ENCODE measurements around the gene CCNJL.
"Not testable (repeated sequence)": the region's sequence is repeated elsewhere in the genome, so short reads cannot be mapped to it uniquely, and the experiment has no call there.

CCNJL gene

DNA sequence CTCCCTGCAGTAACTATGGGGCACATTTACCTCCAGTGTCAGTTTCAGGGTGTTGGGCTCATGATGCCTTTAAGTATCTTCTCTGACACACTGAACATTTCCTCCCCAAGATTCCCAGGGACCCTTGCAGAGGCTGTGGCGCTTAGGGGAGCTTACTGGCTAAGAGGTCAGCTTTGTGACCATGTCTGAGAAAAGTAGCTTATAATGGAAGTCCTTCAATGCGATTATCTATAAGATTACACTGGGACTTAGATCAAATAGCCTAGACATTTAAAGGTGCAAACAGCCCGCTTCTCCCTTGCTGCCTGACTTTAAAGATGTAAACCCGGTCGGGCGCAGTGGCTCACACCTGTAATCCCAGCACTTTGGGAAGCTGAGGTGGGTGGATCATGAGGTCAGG lies 57.7 kb downstream of the CCNJL start:
- Histone ChIP-seq H3K9ac (ENCODE audit: low read depth in 1 of 2, low read length in 2 of 2) (no peak overlapping the region), H3K4me1 (ENCODE audit: control insufficient read depth in 1 of 2, insufficient read depth in 2 of 2, low read length in 2 of 2) (no peaks in the 10 kb centered on the region), H3K9me3 (ENCODE audit: control insufficient read depth in 1 of 2, low read length in 2 of 2) (no peaks in the 10 kb centered on the region), H3K27ac (ENCODE audit: low read depth, low read length) (no peak overlapping the region), H3K27me3 (ENCODE audit: control insufficient read depth in 1 of 2, insufficient read depth in 2 of 2, low read length in 2 of 2) (no peaks in the 10 kb centered on the region), H3K4me3 (ENCODE audit: low read depth in 1 of 2, low read length in 2 of 2) (no peak overlapping the region), H3K36me3 (ENCODE audit: control insufficient read depth in 1 of 2, insufficient read depth in 2 of 2, low read length in 2 of 2) (peaks cover 0 to 9% of the 10 kb centered on the region in 2 donors)

DNA sequence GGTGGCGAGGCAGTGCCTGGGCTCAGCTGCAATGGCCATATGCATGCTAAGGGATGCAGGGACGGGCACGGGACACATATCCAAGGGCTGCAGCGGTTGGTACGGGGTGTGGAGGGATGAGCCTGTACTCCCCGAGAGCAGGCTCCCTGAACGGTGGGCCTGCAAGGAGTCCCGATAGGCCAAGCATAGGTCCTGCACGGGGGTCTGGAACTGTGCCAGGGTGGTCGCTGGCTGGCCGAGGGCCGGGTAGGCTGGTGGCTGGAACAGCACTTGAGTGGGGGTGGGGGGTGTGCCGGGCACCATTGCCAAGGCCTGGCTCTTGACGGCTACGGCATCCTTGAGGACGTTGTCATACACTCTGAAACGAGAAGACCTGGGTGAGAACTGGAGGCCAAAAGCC lies 58.9 kb downstream of the CCNJL start:
- H3K9me3 ChIP-seq (ENCODE audit: control insufficient read depth in 1 of 2, low read length in 2 of 2) = no peaks in the 10 kb centered on the region
- H3K9ac ChIP-seq (ENCODE audit: low read depth in 1 of 2, low read length in 2 of 2) = no peak overlapping the region
- no peak overlapping the region for H3K27ac ChIP-seq (ENCODE audit: low read depth, low read length)
- no peaks in the 10 kb centered on the region for H3K27me3 ChIP-seq (ENCODE audit: control insufficient read depth in 1 of 2, insufficient read depth in 2 of 2, low read length in 2 of 2)
- H3K4me1 ChIP-seq (ENCODE audit: control insufficient read depth in 1 of 2, insufficient read depth in 2 of 2, low read length in 2 of 2) = no peaks in the 10 kb centered on the region
- no peak overlapping the region for H3K4me3 ChIP-seq (ENCODE audit: low read depth in 1 of 2, low read length in 2 of 2)
- H3K36me3 ChIP-seq (ENCODE audit: control insufficient read depth in 1 of 2, insufficient read depth in 2 of 2, low read length in 2 of 2) = peaks cover 0 to 9% of the 10 kb centered on the region in 2 donors

DNA sequence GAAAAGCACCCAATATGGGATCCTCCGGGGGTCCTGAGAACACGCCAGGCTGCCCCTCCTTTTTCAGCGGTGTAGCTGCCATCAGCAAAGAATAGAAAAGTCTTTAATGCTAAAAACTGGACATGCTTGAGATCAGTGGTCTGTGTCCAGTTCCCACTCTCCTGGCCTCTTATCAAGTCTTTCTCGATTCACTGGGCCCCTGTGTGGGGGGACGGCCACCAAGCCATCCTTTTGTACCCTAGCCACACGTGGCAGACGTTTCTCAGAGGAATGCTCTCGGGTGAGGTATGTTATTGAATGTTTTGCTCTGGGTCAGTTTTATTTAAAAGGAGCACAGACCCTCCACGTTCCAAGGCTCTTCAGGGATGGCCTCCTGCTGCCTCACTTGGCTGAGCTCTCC lies 59.4 kb downstream of the CCNJL start:
- no peaks in the 10 kb centered on the region for H3K27me3 ChIP-seq (ENCODE audit: control insufficient read depth in 1 of 2, insufficient read depth in 2 of 2, low read length in 2 of 2)
- peaks cover 0 to 9% of the 10 kb centered on the region in 2 donors for H3K36me3 ChIP-seq (ENCODE audit: control insufficient read depth in 1 of 2, insufficient read depth in 2 of 2, low read length in 2 of 2)
- H3K4me1 ChIP-seq (ENCODE audit: control insufficient read depth in 1 of 2, insufficient read depth in 2 of 2, low read length in 2 of 2) = no peaks in the 10 kb centered on the region

DNA sequence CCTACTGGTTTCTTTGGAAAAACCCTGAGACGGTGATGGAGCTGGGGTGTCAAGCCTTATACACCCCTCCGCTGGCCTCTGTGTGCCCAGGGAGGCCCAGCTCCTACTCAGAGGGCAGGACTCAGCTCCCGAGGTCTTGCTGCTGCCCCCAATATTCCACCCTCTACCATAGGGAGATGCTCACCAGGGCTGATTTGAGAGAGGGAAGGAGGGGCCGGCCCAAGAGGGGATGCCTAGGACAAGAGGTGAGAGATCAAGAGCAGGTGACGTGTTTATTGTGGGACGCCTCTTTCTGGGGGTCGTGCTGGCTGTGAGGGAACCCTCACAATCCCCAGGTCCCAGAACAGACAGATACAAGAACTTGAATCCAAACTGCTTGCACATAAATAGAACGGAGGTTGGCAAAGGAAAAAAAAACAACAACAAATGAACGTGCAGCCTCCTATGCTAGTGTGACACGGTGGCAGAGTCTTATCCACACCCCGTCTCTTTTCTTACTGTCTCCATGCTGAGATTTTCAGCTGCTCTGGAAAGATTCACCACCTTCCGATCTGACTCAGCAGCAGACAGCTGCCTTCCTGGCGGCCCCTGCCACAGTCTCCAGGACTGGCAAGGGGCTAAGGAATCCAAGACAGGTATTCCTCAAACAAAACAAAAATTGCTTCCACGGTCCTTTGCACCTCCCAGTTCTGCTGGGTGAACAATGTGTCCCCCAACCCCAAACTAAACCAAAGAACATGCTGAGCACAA lies 60.8 kb downstream of the CCNJL start:
- no peak overlapping the region for H3K9ac ChIP-seq (ENCODE audit: low read depth in 1 of 2, low read length in 2 of 2)
- H3K27ac ChIP-seq (ENCODE audit: low read depth, low read length) = no peak overlapping the region
- H3K4me1 ChIP-seq (ENCODE audit: control insufficient read depth in 1 of 2, insufficient read depth in 2 of 2, low read length in 2 of 2) = no peaks in the 10 kb centered on the region
- no peak overlapping the region for H3K4me3 ChIP-seq (ENCODE audit: low read depth in 1 of 2, low read length in 2 of 2)
- H3K27me3 ChIP-seq (ENCODE audit: control insufficient read depth in 1 of 2, insufficient read depth in 2 of 2, low read length in 2 of 2) = no peaks in the 10 kb centered on the region
- no peaks in the 10 kb centered on the region for H3K9me3 ChIP-seq (ENCODE audit: control insufficient read depth in 1 of 2, low read length in 2 of 2)
- peaks cover 0 to 9% of the 10 kb centered on the region in 2 donors for H3K36me3 ChIP-seq (ENCODE audit: control insufficient read depth in 1 of 2, insufficient read depth in 2 of 2, low read length in 2 of 2)

More for the DNA sequence above, 59.4 kb downstream of the CCNJL start:
- H3K9ac ChIP-seq (ENCODE audit: low read depth in 1 of 2, low read length in 2 of 2) = no peak overlapping the region
- H3K9me3 ChIP-seq (ENCODE audit: control insufficient read depth in 1 of 2, low read length in 2 of 2) = no peaks in the 10 kb centered on the region
- H3K27ac ChIP-seq (ENCODE audit: low read depth, low read length) = no peak overlapping the region
- H3K4me3 ChIP-seq (ENCODE audit: low read depth in 1 of 2, low read length in 2 of 2) = no peak overlapping the region

DNA sequence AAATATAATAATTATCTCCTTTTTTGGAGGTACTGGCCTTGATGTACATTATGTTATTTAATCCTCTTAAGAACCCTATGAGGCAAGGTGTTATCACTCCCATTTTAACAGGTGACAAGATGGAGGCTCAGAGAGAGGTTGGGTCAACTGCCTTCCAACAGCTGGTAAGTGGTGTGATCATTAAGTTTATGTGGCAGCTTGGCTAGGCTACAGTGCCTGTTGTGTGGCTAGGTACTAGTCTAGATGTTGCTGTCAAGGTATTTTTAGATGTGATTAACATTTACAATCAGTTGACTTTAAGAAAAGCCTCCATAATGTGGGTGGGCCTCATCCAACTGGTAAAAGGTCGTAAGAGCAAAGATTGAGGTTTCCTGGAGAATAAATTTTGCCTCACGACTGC lies 61.5 kb downstream of the CCNJL start:
- Histone ChIP-seq H3K9ac (ENCODE audit: low read depth in 1 of 2, low read length in 2 of 2) (no peak overlapping the region), H3K4me1 (ENCODE audit: control insufficient read depth in 1 of 2, insufficient read depth in 2 of 2, low read length in 2 of 2) (no peaks in the 10 kb centered on the region), H3K36me3 (ENCODE audit: control insufficient read depth in 1 of 2, insufficient read depth in 2 of 2, low read length in 2 of 2) (peaks cover 0 to 9% of the 10 kb centered on the region in 2 donors), H3K4me3 (ENCODE audit: low read depth in 1 of 2, low read length in 2 of 2) (no peak overlapping the region), H3K9me3 (ENCODE audit: control insufficient read depth in 1 of 2, low read length in 2 of 2) (no peaks in the 10 kb centered on the region), H3K27me3 (ENCODE audit: control insufficient read depth in 1 of 2, insufficient read depth in 2 of 2, low read length in 2 of 2) (no peaks in the 10 kb centered on the region), H3K27ac (ENCODE audit: low read depth, low read length) (no peak overlapping the region)

DNA sequence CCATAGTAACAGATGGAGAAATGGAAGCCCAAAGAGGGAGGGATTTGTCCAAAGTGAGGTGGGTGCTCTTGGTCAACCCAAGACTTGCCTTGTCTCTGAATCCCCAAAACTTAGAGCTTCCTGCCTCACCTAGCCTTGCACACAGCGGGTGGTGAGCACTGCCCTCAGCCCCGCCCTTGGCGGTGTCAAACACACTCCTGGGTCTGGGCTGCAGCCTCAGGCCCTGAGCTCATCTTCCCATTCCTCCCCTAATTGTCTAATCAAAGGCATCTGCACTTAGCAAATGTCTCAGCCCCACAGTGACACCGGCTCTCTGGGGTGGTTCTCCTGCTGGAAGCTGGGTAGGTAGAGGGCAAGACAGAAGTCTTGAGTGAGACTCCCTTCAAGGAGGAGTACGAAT lies 62.1 kb downstream of the CCNJL start:
- Histone ChIP-seq H3K4me1 (ENCODE audit: control insufficient read depth in 1 of 2, insufficient read depth in 2 of 2, low read length in 2 of 2) (no peaks in the 10 kb centered on the region), H3K27me3 (ENCODE audit: control insufficient read depth in 1 of 2, insufficient read depth in 2 of 2, low read length in 2 of 2) (no peaks in the 10 kb centered on the region), H3K9ac (ENCODE audit: low read depth in 1 of 2, low read length in 2 of 2) (no peak overlapping the region), H3K4me3 (ENCODE audit: low read depth in 1 of 2, low read length in 2 of 2) (no peak overlapping the region), H3K36me3 (ENCODE audit: control insufficient read depth in 1 of 2, insufficient read depth in 2 of 2, low read length in 2 of 2) (peaks cover 0 to 9% of the 10 kb centered on the region in 2 donors), H3K9me3 (ENCODE audit: control insufficient read depth in 1 of 2, low read length in 2 of 2) (no peaks in the 10 kb centered on the region), H3K27ac (ENCODE audit: low read depth, low read length) (no peak overlapping the region)

DNA sequence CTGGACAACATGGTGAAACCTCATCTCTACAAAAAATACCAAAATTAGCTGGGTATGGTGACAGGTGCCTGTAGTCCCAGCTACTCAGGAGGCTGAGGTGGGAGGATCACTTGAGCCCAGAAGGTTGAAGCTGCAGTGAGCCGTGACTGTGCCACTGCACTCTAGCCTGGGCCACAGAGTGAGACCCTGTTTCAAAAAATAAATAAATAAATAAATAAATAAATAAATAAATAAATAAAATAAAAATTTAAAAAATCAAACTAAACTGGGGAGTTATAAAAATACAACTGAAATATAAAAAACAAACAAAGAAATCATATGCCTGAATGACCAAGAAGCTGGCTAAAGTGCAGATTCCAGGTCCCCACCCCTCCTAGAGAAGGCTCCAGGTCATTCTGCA lies 62.8 kb downstream of the CCNJL start:
- not testable (repeated sequence) for H3K27ac ChIP-seq (ENCODE audit: low read depth, low read length); H3K9me3 ChIP-seq (ENCODE audit: control insufficient read depth in 1 of 2, low read length in 2 of 2); H3K27me3 ChIP-seq (ENCODE audit: control insufficient read depth in 1 of 2, insufficient read depth in 2 of 2, low read length in 2 of 2); H3K9ac ChIP-seq (ENCODE audit: low read depth in 1 of 2, low read length in 2 of 2); H3K4me3 ChIP-seq (ENCODE audit: low read depth in 1 of 2, low read length in 2 of 2); H3K4me1 ChIP-seq (ENCODE audit: control insufficient read depth in 1 of 2, insufficient read depth in 2 of 2, low read length in 2 of 2); H3K36me3 ChIP-seq (ENCODE audit: control insufficient read depth in 1 of 2, insufficient read depth in 2 of 2, low read length in 2 of 2)

DNA sequence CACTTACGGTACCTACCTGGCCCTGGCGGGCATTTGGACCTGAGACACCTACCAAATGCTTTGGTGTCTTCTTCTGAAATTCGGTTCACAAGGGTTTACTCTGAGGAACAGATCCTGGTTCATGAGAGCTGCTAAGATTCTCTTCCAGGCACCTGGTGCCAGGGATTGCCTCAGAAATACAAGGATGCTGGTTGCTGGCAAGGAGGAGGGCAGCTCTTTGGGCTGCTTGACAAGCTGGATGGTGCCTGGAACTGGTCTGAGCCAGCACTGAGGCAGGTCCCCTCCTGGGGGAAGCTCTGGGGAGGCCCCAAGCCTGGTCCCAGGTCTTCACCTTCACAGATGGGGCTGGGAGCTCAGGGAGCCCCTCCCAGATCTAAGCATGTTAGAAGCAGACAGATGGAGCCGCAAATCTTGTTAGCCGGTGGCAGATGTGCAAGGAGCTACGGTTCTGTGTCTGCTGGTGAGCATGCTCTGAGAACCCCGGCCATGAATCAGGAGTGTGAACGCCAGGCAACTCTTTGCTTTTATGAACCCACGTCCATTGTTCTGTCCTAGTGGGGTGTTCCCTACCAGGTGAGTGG lies 66.8 kb downstream of the CCNJL start:
- H3K36me3 ChIP-seq (ENCODE audit: control insufficient read depth in 1 of 2, insufficient read depth in 2 of 2, low read length in 2 of 2) = no peaks in the 10 kb centered on the region
- H3K4me3 ChIP-seq (ENCODE audit: low read depth in 1 of 2, low read length in 2 of 2) = no peak overlapping the region
- H3K27me3 ChIP-seq (ENCODE audit: control insufficient read depth in 1 of 2, insufficient read depth in 2 of 2, low read length in 2 of 2) = no peaks in the 10 kb centered on the region
- no peaks in the 10 kb centered on the region for H3K9me3 ChIP-seq (ENCODE audit: control insufficient read depth in 1 of 2, low read length in 2 of 2)
- H3K9ac ChIP-seq (ENCODE audit: low read depth in 1 of 2, low read length in 2 of 2) = no peak overlapping the region
- no peaks in the 10 kb centered on the region for H3K4me1 ChIP-seq (ENCODE audit: control insufficient read depth in 1 of 2, insufficient read depth in 2 of 2, low read length in 2 of 2)
- H3K27ac ChIP-seq (ENCODE audit: low read depth, low read length) = no peak overlapping the region

DNA sequence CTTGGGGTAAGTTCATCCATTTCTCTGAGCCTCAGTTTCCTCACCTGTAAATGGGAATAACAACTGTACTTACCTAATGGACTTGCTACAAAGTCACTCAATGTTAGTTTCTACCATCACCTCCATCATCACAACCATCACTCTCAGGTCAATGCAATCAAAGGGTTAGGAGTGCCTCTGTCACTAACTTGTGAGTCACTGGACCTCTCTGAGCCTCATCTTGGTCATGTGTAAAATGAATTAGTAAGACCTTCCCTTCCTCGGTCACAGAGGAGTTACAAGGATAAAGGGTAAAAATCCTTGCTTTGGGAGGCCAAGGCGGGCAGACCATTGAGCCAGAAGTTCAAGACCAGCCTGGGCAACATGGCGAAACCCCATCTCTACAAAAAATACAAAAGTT lies 70.2 kb downstream of the CCNJL start:
- Histone ChIP-seq H3K4me3 (ENCODE audit: low read depth in 1 of 2, low read length in 2 of 2) (no peak overlapping the region), H3K9ac (ENCODE audit: low read depth in 1 of 2, low read length in 2 of 2) (no peak overlapping the region), H3K36me3 (ENCODE audit: control insufficient read depth in 1 of 2, insufficient read depth in 2 of 2, low read length in 2 of 2) (no peaks in the 10 kb centered on the region), H3K4me1 (ENCODE audit: control insufficient read depth in 1 of 2, insufficient read depth in 2 of 2, low read length in 2 of 2) (no peaks in the 10 kb centered on the region), H3K27ac (ENCODE audit: low read depth, low read length) (no peak overlapping the region), H3K27me3 (ENCODE audit: control insufficient read depth in 1 of 2, insufficient read depth in 2 of 2, low read length in 2 of 2) (no peaks in the 10 kb centered on the region), H3K9me3 (ENCODE audit: control insufficient read depth in 1 of 2, low read length in 2 of 2) (no peaks in the 10 kb centered on the region)

DNA sequence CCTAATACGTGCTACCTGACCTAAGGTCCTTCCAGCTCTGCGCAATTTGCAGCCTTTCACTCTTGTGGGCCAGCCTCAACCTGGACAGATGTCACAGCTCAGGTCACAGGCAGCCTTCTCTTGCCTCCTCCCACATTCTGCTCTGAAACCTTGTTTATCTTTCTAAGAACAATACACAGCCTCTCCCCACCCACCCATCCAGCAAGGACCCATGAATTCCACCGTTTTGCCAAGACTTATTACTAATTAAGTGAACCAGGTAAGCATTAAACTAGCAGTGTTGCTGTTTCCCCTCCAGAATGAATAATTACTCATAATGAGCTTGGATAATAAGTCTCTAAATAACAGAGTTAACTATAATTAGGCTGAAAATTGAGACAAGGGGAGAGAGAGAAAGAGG lies 72.0 kb downstream of the CCNJL start:
- Histone ChIP-seq H3K9ac (ENCODE audit: low read depth in 1 of 2, low read length in 2 of 2) (no peak overlapping the region), H3K9me3 (ENCODE audit: control insufficient read depth in 1 of 2, low read length in 2 of 2) (no peaks in the 10 kb centered on the region), H3K27ac (ENCODE audit: low read depth, low read length) (no peak overlapping the region), H3K27me3 (ENCODE audit: control insufficient read depth in 1 of 2, insufficient read depth in 2 of 2, low read length in 2 of 2) (no peaks in the 10 kb centered on the region), H3K4me1 (ENCODE audit: control insufficient read depth in 1 of 2, insufficient read depth in 2 of 2, low read length in 2 of 2) (no peaks in the 10 kb centered on the region), H3K36me3 (ENCODE audit: control insufficient read depth in 1 of 2, insufficient read depth in 2 of 2, low read length in 2 of 2) (no peaks in the 10 kb centered on the region), H3K4me3 (ENCODE audit: low read depth in 1 of 2, low read length in 2 of 2) (no peak overlapping the region)

Data from duodenal mucosa (tissue), 2 donors.